ENCODE measurements around the gene EYA3.

EYA3 gene

GRCh38 chr1:28070725-28071593, 17.5 kb downstream of the EYA3 start:
- no peak for FAIRE-seq

DNA sequence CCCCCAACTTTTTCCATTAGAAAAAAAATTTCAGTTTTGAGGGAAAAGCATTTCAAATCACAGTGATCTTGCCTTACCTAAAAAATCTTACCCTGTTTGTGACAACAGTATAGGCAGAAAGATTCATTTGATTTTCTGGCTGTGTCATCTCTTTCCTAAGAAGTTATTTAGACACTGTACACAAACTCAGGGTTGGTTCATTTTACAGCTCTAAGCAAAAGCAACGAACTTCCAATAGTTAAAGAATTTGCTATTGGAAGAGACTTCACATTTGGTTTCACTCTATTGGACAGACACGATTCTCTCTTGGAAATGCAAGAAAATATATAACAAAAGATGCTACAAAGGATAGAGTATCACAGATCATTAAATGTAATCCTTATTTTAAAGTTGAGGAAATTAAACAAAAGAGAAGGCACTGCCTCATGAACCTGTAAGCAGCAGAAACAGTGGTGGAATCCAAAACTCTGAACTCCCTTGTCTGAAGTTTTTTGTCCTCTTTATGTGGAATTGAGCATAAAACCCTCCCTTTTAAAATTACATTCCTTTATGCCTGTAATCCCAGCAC, 20.8 kb downstream of the EYA3 start:
- FAIRE-seq = no peak

- FAIRE-seq = peak; percentile 14
Measured at GRCh38 chr1:28066393-28067154, 21.8 kb downstream of the EYA3 start.

- peak; percentile 61 for FAIRE-seq
Measured at GRCh38 chr1:28064064-28064463, 24.3 kb downstream of the EYA3 start.

GRCh38 chr1:28062806-28063205, 25.6 kb downstream of the EYA3 start:
- no peak for FAIRE-seq

- no peak for FAIRE-seq
Measured at GRCh38 chr1:28058971-28059878, 29.2 kb downstream of the EYA3 start.

GRCh38 chr1:28058168-28058567, 30.2 kb downstream of the EYA3 start:
- FAIRE-seq = no peak

DNA sequence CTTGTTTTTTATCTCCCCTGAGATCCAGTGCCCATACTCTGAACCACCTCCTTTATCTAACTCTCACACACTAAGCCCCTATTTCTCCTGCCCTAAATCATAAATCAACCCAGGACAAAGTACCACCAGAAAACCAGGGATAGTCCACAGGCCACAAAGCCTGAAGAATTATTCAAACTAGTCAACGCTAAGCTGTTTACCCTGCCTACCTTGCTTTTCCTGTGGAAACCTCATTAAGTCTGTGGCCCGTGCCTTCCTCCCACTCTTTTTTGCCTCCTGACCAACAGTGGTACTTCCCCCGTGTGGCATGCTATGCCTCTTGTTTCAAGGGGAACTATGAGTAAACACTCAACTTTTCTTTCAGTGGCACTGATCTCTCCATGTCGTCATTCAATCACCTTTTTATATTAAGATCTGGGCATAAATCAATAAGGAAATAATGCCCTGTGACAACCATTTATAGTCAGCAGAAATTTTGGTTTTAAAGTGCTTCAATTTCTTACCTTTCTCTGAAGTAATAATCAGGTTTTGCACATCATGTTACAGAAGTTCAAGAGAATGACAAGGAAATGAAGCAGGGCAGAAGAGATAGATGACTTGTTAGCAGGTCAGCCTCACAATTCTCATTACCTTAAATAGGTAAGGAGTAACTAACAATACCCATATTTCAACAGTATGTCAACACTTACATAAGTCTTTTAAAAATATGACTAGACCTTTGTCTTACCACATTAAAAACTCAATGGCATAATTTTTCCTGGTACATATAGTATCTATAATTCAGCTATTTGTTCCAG, 32.1 kb downstream of the EYA3 start:
- FAIRE-seq = no peak

- FAIRE-seq = no peak
Measured at GRCh38 chr1:28050776-28051175, 37.6 kb downstream of the EYA3 start.

- no peak for FAIRE-seq
Measured at GRCh38 chr1:28046716-28047115, 41.7 kb downstream of the EYA3 start.

DNA sequence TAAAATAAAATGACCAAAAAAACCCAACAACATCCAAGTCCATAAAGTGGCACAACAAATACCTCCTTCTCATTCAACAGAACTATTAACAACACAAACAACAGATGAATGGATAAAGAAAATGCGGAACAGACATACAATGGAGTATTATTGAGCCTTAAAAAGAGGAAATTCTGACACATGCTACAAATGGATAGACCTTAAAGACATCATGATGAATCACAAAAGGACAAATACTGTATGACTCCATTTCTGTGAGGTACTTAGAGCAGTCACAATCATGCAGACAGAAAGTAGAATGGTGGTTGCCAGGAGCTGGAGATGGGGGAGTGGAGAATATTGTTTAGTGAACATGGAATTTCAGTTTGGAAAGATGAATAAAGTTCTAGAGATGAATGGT, 42.6 kb downstream of the EYA3 start:
- FAIRE-seq = no peak

DNA sequence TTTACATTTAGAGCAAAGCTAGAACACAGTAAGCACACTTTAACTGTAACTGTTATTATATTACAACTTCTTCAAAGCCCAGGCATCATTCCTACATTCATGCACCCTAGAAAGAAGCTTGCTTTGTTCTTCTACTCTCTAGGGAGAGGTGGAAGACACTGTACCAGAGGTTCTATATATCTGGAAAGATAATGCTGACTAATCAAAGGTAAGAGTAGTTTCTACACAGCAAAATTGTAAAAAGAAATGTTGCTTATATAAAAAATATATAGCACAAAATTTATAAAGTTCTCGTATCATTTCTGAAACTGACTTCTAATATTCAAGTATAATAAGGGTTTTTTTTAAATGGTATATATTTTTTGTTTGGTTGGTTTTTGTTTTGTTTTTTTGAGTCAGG, 44.0 kb downstream of the EYA3 start:
- no peak for FAIRE-seq

DNA sequence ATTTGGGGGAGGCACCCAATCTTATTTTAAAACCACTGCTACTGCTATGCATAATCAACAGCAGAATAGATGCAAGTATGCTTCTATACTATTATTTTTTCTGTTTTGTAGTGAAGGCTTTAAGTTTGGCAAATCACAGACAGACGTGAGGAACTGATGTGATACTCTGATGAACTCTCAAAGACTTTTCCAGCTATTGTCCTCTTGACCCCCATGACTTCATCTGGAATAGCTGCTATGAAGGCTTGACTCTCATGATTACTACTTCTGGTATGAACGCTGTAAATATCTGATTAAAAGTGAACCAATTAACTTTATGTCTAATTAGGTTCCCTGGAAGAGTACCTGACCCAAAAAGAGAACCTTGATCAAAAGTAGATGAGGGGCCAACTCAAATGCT, 49.1 kb downstream of the EYA3 start:
- no peak for FAIRE-seq

- no peak for FAIRE-seq
Measured at GRCh38 chr1:28037946-28038345, 50.5 kb downstream of the EYA3 start.

- no peak for FAIRE-seq
Measured at GRCh38 chr1:28037206-28037605, 51.2 kb downstream of the EYA3 start.

GRCh38 chr1:28036431-28036830, 52.0 kb downstream of the EYA3 start:
- no peak for FAIRE-seq

DNA sequence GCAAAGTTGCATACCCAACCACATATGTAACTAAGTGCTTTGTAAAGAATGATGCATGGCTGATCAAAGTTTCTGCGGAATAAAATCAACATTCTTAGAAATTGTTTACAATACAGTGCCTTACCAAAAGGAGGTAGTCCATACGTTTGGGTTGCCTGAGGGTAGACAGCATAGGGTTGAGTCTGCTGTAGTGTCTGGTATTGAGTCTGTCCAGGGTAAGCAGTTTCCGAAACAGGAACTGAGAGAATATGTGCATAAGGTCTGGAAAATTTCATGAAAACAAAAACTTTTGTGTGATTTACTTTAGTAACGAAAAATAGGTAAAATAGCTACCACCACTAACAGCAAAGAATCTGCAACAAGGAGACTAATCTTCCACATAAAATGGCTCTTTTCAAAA, 53.0 kb downstream of the EYA3 start:
- FAIRE-seq = no peak

- FAIRE-seq = no peak
Measured at GRCh38 chr1:28032281-28032680, 56.1 kb downstream of the EYA3 start.

- no peak for FAIRE-seq
Measured at GRCh38 chr1:28031173-28031572, 57.2 kb downstream of the EYA3 start.

DNA sequence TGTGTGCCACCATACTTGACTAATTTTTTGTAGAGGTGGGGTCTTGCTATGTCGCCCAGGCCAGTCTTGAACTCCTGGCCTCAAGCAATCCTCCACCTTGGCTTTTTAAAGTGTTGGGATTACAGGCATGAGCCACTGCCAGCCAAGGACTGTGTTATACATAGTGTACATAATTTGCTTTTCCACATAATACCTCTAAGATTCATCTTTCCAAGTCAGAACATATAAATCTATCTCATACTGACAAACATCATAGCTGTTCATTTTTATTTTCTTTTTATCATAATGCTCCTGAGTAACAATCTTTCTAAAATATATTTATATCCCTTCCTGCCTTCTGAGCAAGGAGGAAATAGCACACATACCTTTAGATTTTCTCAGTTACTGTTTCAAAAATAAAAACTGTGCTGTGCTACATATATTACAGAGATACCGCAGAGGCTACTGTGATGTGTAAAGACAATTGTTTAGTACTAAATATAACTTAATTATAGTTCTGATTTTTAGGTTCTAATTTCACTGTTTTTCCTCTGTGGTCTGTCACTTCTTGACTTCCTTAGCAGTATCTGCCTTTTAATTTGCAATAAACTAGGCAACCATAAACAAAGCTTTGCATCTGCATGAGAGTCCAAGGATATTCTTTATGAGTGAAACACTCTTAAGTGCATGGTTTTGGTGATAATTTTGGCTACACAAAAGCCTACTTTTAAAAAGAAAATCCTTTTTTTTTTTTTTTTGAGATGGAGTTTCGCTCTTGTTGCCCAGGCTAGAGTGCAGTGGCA, 59.3 kb downstream of the EYA3 start:
- FAIRE-seq = no peak

DNA sequence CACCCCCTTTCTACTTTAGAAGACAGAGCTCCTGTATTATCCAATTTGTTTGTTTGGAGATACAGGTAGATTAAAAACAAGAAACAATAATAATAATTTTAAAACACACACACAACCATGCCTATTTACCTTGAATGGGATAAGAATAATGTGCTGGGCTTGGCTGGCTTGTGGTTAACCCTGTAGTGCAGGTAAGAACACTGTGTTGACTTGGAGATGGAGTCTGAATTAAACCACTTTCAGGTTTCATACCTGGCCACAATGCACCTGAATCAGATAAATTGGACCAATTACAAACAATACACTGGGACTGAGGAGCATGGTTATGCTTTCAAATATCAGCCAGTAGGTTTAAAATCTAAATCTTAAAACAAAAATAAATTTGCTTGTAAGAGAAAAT, 60.8 kb downstream of the EYA3 start:
- no peak for FAIRE-seq
